Gastroesophageal sphincter (tissue), 4 donors: Measurements from ENCODE around the gene GASK1A. TPM values are rescaled to one million over a fixed set of nuclear protein-coding genes. Genes with fewer than 3 reads are reported as not detected.
A peak's percentile ranks its signal among the peaks of the same experiment; 100 is the strongest.

ENCODE experiments used
- ATAC-seq: fragments of 150-250 bp; one replicate; pipeline ENCODE4 v1.9.1; 2016; ENCODE audit warnings: mild to moderate bottlenecking, moderate library complexity
- H3K27ac ChIP-seq, 4 donors: fragments of 200-600 bp; sonication (generic) in 3 of 4; 1 replicate in 3 of 4; 2 replicates in 1 of 4; pipeline ENCODE4 v1.5.1; 2016 to 2019
- H3K27me3 ChIP-seq: fragments of 200-600 bp; sonication (generic); one replicate; pipeline ENCODE4 v1.5.1; 2019
- H3K36me3 ChIP-seq, 2 donors: fragments of 200-600 bp; sonication (generic); one replicate each; pipeline ENCODE4 v1.5.1; 2019; ENCODE audit warnings: control low read depth in 1 of 2
- H3K4me1 ChIP-seq, 3 donors: fragments of 200-600 bp; sonication (generic); 1 replicate in 2 of 3; 2 replicates in 1 of 3; pipeline ENCODE4 v1.5.1; 2016 to 2019; ENCODE audit warnings: control low read depth in 2 of 3
- H3K4me3 ChIP-seq, 2 donors: fragments of 200-600 bp; sonication (generic); one replicate each; pipeline ENCODE4 v1.5.1; 2019; ENCODE audit warnings: mild to moderate bottlenecking in 1 of 2, moderate library complexity in 1 of 2
- H3K9me3 ChIP-seq, 3 donors: fragments of 200-600 bp; sonication (generic); one replicate each; pipeline ENCODE4 v1.5.1; 2017 to 2019; ENCODE audit warnings: control low read depth in 2 of 3
- EP300 ChIP-seq: sonication (generic); formaldehyde crosslinking; IDR thresholded peaks from one replicate; pipeline ENCODE4 v1.6.1; 2017; ENCODE audit warnings: antibody characterized with exemption, mild to moderate bottlenecking
- POLR2A ChIP-seq, 2 donors: fragments of 450-650 bp; IDR thresholded peaks; one replicate each; pipeline ENCODE4 v1.6.1; 2017; ENCODE audit warnings: antibody characterized with exemption in 2 of 2, mild to moderate bottlenecking in 2 of 2, moderate library complexity in 1 of 2
- POLR2AphosphoS5 ChIP-seq: sonication (generic); formaldehyde crosslinking; IDR thresholded peaks from one replicate; pipeline ENCODE4 v1.6.1; 2017; ENCODE audit warnings: antibody characterized with exemption
- WGBS, 2 donors: methylation state at CpG; one replicate each; pipeline ENCODE4 v1.1.5; 2018; ENCODE audit warnings: low coverage in 1 of 2; 5-methylcytosine and 5-hydroxymethylcytosine counted together
- total RNA-seq, 4 donors: library from RNA; depleted of rRNA; stranded (reverse); fragments of >200 nt; gene quantifications; one replicate each; pipeline ENCODE4 v1.1.0, GENCODE V29; 2016
- TF ChIP-seq, protein P1 (sequence below), 4 experiments: fragments of 200-600 bp in 2 of 4; fragments of 450-650 bp in 2 of 4; sonication (generic) in 1 of 4; IDR thresholded peaks; one replicate each; pipeline ENCODE4 v1.5.1; 2017 to 2019; ENCODE audit warnings: antibody characterized with exemption in 4 of 4, mild to moderate bottlenecking in 2 of 4, moderate library complexity in 2 of 4

The GASK1A gene
- total RNA-seq, 4 donors from 2014 or later: 11.5 to 49.3 (median 24.2) TPM

DNA sequence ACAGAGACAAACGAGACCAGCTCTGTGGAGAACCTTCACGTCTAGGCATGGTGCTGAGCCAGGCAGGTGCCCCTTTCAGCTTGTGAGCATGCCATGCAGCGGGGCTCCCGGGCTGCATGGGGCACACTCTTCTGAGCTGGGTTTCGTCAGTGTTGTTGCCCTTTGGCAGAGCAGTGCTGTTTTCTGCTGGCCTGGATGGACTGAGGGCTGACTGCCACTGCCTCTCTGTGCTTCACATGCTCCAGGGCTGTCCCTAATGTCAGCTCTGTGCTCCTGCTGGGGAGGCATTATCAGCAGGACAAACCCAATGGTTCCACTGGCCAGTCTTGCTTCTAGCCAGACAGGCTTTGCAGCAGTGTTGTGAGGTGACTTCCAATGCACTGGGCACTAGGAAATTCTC lies 9.5 kb downstream of the GASK1A start:
- no peaks in the 10 kb centered on the region for H3K36me3 ChIP-seq
- 88 to 90% methylated on average over 4 to 5 of the region's 5 CpGs for WGBS, 2 donors
- H3K4me3 ChIP-seq: no peak overlapping the region
- TF ChIP-seq, protein P1, sequence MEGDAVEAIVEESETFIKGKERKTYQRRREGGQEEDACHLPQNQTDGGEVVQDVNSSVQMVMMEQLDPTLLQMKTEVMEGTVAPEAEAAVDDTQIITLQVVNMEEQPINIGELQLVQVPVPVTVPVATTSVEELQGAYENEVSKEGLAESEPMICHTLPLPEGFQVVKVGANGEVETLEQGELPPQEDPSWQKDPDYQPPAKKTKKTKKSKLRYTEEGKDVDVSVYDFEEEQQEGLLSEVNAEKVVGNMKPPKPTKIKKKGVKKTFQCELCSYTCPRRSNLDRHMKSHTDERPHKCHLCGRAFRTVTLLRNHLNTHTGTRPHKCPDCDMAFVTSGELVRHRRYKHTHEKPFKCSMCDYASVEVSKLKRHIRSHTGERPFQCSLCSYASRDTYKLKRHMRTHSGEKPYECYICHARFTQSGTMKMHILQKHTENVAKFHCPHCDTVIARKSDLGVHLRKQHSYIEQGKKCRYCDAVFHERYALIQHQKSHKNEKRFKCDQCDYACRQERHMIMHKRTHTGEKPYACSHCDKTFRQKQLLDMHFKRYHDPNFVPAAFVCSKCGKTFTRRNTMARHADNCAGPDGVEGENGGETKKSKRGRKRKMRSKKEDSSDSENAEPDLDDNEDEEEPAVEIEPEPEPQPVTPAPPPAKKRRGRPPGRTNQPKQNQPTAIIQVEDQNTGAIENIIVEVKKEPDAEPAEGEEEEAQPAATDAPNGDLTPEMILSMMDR (IDR thresholded peaks at IDR 0.05): no peak
- TF ChIP-seq POLR2A (IDR thresholded peaks at IDR 0.05): no peak
- TF ChIP-seq POLR2AphosphoS5: no peak
- no peak for TF ChIP-seq EP300
- no peak overlapping the region for H3K27ac ChIP-seq
- no peak for ATAC-seq
- no peaks in the 10 kb centered on the region for H3K9me3 ChIP-seq
- H3K27me3 ChIP-seq: no peaks in the 10 kb centered on the region
- peaks cover 0 to 7% (median 0%) of the 10 kb centered on the region in 3 donors for H3K4me1 ChIP-seq

DNA sequence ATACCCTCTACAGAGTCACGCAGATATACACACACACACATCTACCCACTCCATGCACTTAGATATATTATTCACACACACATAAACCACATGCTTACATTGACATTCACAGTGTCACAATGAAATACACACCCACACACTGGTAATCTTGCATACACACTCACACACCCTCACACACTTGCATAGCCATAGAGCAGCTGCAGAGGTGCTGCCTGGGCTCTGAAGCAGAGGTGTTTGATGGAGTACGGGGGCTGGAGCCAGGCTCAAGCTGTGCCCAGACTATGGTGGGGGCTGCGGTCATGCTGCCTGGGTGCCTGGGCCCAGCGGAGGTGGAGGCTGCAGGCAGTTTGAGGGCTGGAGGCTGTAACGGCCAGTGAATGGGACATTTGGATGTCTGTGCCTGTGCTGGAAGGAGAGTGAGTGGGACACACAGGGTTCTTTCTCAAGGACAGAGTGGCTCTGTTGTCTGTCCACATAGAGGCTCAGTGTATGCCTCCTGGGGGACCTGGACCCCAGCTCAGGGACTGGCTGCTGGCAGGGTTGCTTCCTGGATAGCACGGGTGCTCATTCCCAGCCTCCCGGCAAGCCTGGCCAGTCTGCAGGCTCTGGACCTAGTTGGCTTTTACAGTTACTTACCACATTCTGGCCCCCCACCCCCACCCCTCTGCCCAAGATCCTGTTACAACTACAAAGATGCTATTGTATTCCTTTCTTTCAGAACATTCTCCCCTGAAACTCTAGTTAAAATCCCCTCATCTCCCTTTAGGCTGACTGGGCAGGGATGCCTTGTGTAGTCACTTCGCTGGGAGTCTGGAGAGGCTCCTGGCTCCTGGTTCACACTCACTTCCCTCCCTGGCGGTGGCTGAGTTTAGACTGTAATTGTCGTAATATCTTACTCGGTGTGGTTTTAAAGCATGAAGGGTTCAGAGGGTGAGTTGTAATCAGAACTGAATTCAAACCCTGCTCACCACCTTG lies 12.5 kb downstream of the GASK1A start:
- TF ChIP-seq POLR2AphosphoS5: no peak
- no peak for TF ChIP-seq POLR2A (IDR thresholded peaks at IDR 0.05)
- TF ChIP-seq EP300: no peak
- TF ChIP-seq, protein P1 (IDR thresholded peaks at IDR 0.05): no peak
- no peaks in the 10 kb centered on the region for H3K9me3 ChIP-seq
- peak overlapping the region in 2 of 4 donors; percentile 22 to 32 for H3K27ac ChIP-seq
- no peak overlapping the region for H3K4me3 ChIP-seq
- H3K4me1 ChIP-seq: peaks cover 4 to 20% (median 4%) of the 10 kb centered on the region in 3 donors
- H3K36me3 ChIP-seq: no peaks in the 10 kb centered on the region
- 68 to 100% methylated on average over 1 to 4 of the region's 11 CpGs for WGBS, 2 donors
- no peaks in the 10 kb centered on the region for H3K27me3 ChIP-seq
- ATAC-seq: peak; percentile 16

DNA sequence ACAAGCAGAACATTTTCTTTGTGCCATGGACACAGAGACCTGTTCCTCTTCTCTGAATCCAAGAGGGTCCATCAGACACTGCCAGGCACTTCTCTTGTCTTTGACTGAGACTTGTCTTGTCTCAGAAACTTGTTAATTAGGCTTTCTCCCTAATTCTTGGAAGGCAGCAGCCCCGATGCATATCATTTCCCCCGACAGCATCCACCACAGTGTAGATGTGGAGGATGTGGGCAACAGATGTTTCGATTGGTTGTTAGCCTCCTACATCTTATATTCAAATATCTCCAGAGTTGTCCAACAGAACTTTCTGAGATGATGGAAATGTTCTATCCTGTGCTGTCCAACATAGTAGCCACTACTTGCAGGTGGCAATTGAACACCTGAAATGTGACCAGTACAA lies 15.5 kb downstream of the GASK1A start:
- Histone ChIP-seq H3K4me3 (no peak overlapping the region), H3K27me3 (no peaks in the 10 kb centered on the region), H3K36me3 (no peaks in the 10 kb centered on the region), H3K9me3 (no peaks in the 10 kb centered on the region), H3K4me1 (peaks cover 17 to 47% (median 20%) of the 10 kb centered on the region in 3 donors), H3K27ac (no peak overlapping the region)
- WGBS, 2 donors: 93 to 96% methylated on average over 3 of the region's 3 CpGs
- no peak for ATAC-seq
- TF ChIP-seq, protein P1 (IDR thresholded peaks at IDR 0.05): no peak

DNA sequence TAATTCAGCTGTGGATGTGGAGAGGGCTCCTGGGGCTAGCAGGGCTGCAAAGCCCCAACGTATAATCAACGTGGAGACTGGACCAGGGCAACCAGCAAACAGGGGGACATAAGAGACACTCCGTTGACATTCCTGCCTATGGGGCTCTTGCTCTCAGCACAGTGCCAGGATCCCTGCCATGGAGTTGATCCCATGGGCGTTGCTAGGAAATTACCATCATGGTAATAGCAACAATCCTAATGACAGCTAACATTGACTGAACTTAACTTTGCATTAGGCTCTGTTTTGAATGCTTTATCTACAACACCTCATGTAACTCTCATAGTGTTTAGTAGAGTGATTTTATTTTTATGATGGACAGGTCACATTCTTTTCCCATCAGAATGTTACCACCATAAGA lies 16.9 kb downstream of the GASK1A start:
- H3K4me3 ChIP-seq: no peak overlapping the region
- peak overlapping the region; percentile 54 to 88 (median 83) for H3K27ac ChIP-seq
- no peaks in the 10 kb centered on the region for H3K9me3 ChIP-seq
- peaks cover 29 to 61% (median 33%) of the 10 kb centered on the region in 3 donors for H3K4me1 ChIP-seq
- H3K36me3 ChIP-seq: no peaks in the 10 kb centered on the region
- TF ChIP-seq POLR2A (IDR thresholded peaks at IDR 0.05) (no peak), EP300 (no peak), POLR2AphosphoS5 (no peak)
- TF ChIP-seq, protein P1 (IDR thresholded peaks at IDR 0.05): no peak
- WGBS, 2 donors: no CpG with 5 or more reads among the region's 4 CpGs
- H3K27me3 ChIP-seq: no peaks in the 10 kb centered on the region
- ATAC-seq: no peak

DNA sequence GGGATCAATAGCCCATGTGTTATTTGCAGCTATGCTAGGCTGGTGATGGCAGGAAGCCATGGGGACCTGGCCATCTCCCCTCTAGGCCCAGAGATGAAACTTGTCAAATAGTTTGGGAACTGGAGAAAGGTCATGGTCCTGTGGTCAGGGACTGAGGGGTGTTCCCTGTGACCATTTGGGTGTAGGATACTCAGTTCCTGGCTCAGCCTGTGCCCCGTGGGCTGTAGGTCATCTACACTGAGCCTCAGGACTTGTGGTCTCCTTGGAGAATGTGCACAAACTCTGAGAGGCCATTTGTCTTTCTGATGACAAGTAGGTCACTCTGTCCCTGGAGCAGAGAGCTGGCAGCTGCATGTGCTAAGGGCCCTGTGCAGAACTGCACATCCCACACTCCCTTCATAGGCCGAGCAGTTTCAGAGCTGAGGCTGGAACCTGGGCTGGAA lies 17.5 kb downstream of the GASK1A start:
- Histone ChIP-seq H3K36me3 (no peaks in the 10 kb centered on the region), H3K27ac (peak overlapping the region; percentile 54 to 88 (median 83)), H3K4me3 (no peak overlapping the region), H3K27me3 (no peaks in the 10 kb centered on the region), H3K4me1 (peaks cover 29 to 66% (median 36%) of the 10 kb centered on the region in 3 donors), H3K9me3 (no peaks in the 10 kb centered on the region)
- TF ChIP-seq, protein P1 (IDR thresholded peaks at IDR 0.05): no peak
- no peak for TF ChIP-seq POLR2A (IDR thresholded peaks at IDR 0.05)
- TF ChIP-seq POLR2AphosphoS5: peak; percentile 69
- TF ChIP-seq EP300: peak; percentile 28
- peak; percentile 21 for ATAC-seq
- 20% methylated on average over 1 of the region's 2 CpGs; no CpG with 5 or more reads in 1 of the 2 donors for WGBS, 2 donors
